ENCODE measurements around the gene PIK3AP1. TPM values are rescaled to one million over a fixed set of nuclear protein-coding genes. Genes with fewer than 3 reads are reported as not detected.

PIK3AP1 gene
- total and polyA plus RNA-seq, 2 of the 13 experiments (the other 11 are each of a cell fraction or from before 2014, with no cell fraction given), result 3.6 to 13.8 TPM

DNA sequence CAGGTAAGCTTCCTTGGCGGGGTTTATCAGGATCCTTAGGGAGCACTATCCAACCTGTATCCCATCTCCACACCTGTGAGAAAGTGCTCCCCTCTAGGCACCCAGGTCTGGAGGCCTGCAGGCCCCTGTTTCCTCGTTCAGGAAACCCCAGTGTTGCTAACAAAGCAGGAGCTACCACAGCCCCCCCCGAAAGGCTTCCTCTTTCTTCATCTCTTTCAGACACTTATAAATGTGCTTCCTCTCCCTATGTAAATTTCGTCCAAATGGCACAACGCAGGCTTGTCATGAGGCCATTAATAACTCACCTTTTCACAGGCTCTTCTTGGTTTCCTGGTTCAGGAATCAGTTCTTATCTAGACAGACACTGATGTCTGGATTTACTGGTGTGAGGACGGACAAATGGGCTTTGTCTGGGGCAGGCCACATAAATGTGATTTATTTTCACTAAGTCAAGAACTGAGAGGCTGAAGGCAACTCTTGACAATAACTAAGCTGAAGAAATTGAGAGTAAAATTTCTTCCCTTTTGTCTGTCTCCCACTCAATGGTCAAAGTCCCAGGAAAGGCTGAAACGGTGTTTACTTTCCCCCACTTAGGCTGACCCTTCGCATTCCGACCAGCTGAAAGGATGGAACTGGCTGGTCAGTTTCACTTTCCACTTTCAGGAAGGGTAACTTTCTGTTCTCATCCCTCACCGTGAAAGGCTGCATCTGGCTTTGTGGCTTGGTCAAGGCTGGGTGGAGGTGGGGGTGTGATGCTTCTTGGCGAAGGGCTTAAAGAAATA lies 46.8 kb downstream of the PIK3AP1 start (continued):
- TF ChIP-seq, protein P1, sequence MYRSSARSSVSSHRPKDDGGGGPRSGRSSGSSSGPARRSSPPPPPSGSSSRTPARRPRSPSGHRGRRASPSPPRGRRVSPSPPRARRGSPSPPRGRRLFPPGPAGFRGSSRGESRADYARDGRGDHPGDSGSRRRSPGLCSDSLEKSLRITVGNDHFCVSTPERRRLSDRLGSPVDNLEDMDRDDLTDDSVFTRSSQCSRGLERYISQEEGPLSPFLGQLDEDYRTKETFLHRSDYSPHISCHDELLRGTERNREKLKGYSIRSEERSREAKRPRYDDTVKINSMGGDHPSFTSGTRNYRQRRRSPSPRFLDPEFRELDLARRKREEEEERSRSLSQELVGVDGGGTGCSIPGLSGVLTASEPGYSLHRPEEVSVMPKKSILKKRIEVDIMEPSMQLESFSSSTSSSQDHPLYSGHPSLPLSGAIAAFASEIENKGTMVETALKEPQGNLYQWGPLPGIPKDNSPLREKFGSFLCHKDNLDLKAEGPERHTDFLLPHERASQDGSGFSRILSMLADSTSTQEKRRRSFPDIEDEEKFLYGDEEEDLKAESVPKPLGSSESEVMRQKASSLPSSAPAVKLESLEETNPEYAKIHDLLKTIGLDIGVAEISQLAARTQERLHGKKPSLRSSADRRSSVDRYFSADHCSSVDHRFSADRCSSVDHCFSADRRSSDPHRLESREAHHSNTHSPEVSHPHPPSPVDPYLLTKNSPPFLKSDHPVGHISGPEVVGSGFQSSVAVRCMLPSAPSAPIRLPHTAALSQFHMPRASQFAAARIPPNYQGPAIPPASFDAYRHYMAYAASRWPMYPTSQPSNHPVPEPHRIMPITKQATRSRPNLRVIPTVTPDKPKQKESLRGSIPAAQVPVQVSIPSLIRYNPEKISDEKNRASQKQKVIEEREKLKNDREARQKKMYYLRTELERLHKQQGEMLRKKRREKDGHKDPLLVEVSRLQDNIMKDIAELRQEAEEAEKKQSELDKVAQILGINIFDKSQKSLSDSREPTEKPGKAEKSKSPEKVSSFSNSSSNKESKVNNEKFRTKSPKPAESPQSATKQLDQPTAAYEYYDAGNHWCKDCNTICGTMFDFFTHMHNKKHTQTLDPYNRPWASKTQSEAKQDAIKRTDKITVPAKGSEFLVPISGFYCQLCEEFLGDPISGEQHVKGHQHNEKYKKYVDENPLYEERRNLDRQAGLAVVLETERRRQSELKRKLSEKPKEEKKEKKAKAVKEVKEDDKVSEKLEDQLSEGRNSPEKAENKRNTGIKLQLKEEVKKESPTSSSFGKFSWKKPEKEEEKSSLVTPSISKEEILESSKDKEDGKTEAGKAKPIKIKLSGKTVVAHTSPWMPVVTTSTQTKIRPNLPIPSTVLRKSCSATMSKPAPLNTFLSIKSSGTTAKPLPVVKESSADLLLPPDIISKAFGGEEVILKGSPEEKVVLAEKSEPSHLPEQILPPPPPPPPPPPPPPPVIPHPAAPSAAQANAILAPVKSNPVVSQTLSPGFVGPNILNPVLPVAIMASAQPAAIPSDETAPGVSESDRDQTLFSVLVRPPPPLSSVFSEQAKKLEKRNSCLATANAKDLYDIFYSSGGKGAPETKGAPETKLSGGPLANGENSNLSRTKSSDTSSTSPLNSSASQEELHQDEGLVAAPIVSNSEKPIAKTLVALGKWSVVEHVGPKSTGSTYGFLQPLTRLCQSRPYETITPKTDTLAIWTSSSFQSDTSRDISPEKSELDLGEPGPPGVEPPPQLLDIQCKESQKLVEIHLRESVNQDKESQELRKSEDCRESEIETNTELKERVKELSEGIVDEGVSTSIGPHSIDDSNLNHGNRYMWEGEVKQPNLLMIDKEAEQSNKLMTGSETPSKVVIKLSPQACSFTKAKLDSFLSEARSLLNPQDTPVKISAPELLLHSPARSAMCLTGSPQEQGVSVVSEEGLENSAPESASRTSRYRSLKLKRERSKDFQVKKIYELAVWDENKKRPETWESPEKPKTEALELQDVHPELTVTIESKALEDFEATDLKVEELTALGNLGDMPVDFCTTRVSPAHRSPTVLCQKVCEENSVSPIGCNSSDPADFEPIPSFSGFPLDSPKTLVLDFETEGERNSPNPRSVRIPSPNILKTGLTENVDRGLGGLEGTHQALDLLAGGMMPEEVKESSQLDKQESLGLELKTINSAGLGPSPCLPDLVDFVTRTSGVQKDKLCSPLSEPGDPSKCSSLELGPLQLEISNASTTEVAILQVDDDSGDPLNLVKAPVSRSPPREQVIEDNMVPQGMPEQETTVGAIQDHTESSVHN (CRISPR knock-in tag; IDR thresholded peaks at IDR 0.05), result no peak
- TF ChIP-seq TOE1 (CRISPR knock-in tag; IDR thresholded peaks at IDR 0.05), result no peak
- no peak for TF ChIP-seq ATF7-NPFF (CRISPR knock-in tag; IDR thresholded peaks at IDR 0.05; ENCODE audit: low read depth)
- TF ChIP-seq, protein P2, sequence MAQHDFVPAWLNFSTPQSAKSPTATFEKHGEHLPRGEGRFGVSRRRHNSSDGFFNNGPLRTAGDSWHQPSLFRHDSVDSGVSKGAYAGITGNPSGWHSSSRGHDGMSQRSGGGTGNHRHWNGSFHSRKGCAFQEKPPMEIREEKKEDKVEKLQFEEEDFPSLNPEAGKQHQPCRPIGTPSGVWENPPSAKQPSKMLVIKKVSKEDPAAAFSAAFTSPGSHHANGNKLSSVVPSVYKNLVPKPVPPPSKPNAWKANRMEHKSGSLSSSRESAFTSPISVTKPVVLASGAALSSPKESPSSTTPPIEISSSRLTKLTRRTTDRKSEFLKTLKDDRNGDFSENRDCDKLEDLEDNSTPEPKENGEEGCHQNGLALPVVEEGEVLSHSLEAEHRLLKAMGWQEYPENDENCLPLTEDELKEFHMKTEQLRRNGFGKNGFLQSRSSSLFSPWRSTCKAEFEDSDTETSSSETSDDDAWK (CRISPR knock-in tag; IDR thresholded peaks at IDR 0.05), result no peak
- no peak; the same call in 1 of the 2 replicates for TF ChIP-seq YEATS2 (CRISPR knock-in tag; IDR thresholded peaks at IDR 0.05; ENCODE audit: borderline replicate concordance)
- TF ChIP-seq, protein P3, sequence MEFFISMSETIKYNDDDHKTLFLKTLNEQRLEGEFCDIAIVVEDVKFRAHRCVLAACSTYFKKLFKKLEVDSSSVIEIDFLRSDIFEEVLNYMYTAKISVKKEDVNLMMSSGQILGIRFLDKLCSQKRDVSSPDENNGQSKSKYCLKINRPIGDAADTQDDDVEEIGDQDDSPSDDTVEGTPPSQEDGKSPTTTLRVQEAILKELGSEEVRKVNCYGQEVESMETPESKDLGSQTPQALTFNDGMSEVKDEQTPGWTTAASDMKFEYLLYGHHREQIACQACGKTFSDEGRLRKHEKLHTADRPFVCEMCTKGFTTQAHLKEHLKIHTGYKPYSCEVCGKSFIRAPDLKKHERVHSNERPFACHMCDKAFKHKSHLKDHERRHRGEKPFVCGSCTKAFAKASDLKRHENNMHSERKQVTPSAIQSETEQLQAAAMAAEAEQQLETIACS (CRISPR knock-in tag; IDR thresholded peaks at IDR 0.05), result no peak
- no peak for TF ChIP-seq ZFP36L2 (CRISPR knock-in tag; IDR thresholded peaks at IDR 0.05)
- TF ChIP-seq ZC3H4 (CRISPR knock-in tag; IDR thresholded peaks at IDR 0.05; ENCODE audit: borderline replicate concordance), result no peak
- no peak for TF ChIP-seq MATR3 (CRISPR knock-in tag; IDR thresholded peaks at IDR 0.05)
- TF ChIP-seq, protein P4, sequence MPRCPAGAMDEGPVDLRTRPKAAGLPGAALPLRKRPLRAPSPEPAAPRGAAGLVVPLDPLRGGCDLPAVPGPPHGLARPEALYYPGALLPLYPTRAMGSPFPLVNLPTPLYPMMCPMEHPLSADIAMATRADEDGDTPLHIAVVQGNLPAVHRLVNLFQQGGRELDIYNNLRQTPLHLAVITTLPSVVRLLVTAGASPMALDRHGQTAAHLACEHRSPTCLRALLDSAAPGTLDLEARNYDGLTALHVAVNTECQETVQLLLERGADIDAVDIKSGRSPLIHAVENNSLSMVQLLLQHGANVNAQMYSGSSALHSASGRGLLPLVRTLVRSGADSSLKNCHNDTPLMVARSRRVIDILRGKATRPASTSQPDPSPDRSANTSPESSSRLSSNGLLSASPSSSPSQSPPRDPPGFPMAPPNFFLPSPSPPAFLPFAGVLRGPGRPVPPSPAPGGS (CRISPR knock-in tag; IDR thresholded peaks at IDR 0.05), result no peak
- no peak for TF ChIP-seq ZNF614 (CRISPR knock-in tag; IDR thresholded peaks at IDR 0.05; ENCODE audit: borderline replicate concordance)
- TF ChIP-seq YEATS4 (CRISPR knock-in tag; IDR thresholded peaks at IDR 0.05; ENCODE audit: borderline replicate concordance), result peak; percentile 51; the same call in 1 of the 2 replicates
